HG03135 (cell line): ENCODE results near the gene AMER3.

Experiments used
- ATAC-seq: cut with Tn5 transposase; IDR thresholded peaks from one replicate; pipeline ENCODE4 v1.9.1; 2021; ENCODE audit warnings: mild to moderate bottlenecking, moderate library complexity; ENCODE audit not compliant: unreplicated experiment

Gene AMER3

DNA sequence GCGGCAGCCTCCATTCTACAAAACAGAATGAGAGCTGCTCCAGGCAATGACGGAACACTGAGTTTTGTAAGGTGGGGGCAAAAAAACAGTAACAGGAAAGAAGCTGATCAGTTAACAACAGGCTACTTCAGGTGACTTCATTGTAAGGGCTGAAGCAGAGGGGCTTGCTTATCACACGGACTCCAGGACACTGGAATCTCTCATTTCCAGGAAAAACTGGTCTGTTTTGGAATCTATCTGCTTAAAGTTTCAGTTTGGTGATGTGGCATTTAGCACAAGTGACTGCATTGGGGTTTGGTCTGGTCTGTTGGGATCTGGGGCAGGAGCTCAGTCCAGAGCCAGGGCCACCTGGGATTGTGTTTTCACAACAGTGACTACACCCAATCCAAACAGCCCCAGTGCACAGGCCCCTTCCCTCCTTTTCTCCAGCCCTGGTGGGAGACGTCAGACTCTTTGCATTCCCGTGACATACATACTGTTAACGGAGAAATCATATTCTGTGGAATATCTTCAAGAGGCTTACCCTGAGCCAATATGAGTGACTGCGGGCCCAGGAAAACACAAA is 14.1 kb downstream of the AMER3 start:
- ATAC-seq = no peak

DNA sequence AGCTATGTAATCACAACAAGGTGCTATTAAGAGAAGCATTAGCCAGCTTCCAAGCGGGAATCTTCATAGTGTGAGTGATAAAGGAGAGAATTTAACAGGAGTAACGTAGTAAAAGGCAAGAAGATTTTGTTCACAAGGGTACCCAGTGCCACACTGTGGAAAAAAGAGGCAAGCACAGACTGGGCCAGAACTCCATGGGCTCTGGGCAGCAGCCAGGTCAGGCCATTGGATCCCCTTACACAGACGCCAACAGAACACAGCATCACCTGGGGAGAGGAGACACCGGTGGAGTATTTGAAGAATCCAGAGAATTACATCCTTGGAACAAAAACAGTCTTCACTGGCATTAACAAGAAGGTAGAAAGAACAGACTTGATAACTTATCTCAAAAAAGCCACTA is 21.2 kb downstream of the AMER3 start:
- ATAC-seq = no peak

DNA sequence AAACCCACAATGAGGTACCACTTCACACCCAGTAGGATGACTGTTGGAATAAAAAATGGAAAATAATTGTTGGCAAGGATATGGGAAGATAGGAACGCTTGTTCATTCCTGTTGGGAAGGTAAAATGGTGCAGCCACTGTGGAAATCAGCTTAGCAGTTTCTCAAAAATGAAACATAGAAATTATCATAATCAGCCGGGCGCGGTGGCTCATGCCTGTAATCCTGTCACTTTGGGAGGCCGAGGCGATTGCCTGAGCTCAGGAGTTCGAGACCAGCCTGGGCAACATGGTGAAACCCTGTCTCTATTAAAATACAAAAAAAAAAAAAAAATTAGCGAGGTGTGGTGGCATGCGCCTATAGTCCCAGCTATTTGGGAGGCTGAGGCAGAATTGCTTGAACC is 23.4 kb downstream of the AMER3 start:
- no peak for ATAC-seq

DNA sequence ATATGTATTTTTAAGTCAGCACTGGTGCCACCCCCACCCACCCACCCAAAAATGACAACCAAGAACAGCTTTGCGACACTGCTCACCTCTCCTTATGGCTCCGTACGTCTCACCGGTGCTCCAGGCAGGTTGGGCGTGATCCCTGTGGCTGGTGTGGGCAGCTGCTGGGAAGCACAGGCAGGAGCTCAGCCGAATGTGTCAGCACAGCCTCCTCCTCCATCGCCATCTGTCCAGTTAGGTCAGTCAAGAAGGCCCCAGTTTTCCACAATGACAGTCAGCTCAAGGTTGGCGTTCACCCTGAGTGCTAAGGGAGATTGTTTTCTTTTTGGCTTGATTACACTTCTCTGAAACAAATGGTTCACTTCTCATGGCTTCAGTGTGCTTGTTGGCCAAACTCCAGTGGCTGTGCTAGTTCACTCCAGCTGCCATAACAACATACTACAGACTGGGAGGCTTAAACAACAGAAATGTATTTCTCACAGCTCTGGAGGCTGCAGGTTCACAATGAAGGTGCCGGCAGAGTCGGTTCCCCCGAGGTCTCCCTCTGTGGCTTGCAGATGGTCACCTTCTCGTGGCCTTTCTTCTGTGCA is 30.2 kb downstream of the AMER3 start:
- ATAC-seq = no peak

DNA sequence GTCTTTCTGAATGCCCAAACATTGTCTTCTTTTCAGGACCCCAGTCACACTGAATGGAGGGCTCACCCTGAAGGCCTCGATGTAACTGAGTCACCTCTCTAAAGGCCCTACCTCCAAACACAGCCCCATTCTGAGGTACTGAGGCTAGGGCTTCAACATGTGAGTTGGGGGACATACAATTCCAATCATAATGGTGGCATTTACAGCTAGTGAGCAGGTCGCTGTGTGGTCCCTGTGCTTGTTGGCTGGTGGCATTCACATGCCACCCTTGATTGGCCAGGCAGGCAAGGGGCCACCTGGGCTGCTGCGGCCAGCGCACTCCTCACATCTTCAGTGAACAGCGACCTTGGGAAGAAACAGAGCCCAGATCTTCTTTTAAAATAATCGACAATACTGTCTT is 30.7 kb downstream of the AMER3 start:
- ATAC-seq = no peak

DNA sequence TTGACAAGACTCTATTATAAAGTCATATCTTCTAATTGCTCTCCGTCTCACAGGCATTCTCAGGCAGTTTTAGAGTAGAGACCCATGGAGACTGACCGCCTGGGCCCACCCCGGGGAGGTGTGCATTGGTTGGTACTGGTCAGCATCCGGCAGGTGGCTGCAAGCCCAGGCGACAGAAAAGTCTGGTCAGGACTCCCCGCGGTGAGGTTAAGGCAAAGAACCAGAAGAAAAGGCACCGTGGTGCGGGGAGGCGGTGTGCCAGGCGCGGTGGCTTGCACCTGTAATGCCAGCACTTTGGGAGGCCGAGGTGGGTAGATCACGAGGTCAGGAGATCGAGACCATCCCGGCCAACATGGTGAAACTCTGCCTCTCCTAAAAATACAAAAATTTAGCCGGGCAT is 32.5 kb downstream of the AMER3 start:
- no peak for ATAC-seq

DNA sequence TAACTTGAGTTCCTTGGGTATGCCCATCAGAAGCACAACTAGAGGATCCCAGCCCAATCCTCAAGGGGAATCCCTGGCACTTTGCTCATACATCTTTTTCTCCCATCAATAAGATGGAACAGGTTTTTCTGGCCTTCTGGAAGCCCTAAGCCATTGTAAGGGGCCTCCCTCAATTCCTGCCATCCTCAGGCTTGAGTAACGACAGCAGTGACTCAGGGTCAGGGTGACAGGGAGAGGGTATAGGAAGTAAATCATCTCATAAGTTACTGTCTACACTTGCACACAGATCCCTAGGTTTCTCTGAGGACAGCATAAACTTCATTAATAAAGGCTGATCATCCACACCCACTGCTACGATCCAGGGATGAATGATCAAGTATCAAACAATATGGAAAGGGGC is 35.0 kb downstream of the AMER3 start:
- ATAC-seq = no peak

DNA sequence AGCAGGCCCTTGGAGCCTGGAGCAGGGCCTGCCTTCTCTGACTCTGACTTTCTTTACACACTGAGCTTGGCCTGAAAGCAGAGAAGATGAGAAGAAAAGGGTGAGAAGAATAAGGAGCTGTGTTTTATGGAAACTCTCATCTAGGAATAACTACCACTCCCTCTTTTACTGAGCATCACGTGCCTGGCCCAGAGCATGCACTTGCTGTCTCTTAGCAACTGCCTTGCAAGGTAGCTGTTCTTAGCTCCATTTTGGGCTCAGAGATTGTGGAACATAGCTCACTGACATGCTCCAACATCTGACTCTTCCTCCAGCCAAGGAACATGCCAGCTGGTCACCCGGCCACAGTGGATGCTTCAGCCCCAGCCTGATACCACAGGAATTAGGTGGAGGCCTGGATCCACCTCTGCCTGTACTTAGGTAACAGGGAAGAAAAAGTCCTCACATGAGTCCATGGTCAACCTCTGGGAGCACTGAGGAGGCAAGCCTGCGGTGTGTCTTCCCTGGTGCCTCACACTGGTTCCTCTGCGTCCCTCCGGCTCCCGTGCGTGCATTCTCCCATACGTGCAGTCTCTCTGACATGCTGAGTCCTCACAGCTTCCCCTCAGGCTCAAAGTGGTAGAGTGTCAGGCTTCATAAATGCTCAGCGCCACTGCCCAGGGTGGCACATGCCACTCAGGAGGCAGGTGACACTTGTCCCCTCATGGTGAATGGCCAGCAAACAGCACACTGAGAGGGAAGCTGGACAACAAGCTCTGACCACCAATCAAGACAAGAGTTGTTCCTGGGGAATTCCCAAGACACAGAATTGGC is 35.7 kb downstream of the AMER3 start:
- no peak for ATAC-seq

DNA sequence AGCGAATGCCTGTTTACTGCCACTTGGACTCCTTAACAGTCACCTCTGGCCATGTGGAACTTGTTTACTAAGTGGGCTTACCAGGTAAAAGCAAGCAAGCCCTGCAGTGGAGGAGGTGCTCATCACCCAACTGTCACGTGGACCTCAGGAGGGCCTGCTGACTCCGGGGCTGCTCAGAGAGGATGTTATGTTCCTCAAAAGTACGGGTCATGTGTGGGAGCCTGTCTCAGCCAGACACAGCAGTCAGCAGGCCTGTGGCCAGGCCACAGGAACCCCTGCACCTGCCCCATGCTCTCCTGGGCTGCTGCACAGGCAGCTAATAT is 36.2 kb downstream of the AMER3 start:
- no peak for ATAC-seq

DNA sequence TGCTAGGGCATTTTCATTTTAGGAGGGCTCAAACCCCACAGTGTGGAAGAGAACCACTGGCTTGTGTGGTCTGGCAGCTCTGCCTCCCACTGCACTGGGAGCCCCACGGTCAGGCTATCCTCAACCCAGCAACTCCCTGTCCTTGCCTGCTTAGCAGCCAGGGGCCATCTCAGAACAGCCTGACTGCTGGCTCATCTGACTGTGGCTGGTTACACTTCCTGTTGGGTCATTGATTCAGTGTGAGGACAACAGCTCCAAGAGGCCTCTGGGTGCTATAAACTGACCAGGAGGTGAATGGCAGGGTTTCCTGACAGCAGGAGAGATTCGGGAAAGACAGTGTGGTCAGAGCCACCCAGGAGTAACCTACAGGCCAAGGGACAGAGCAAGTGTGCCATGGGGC is 40.1 kb downstream of the AMER3 start:
- no peak for ATAC-seq

DNA sequence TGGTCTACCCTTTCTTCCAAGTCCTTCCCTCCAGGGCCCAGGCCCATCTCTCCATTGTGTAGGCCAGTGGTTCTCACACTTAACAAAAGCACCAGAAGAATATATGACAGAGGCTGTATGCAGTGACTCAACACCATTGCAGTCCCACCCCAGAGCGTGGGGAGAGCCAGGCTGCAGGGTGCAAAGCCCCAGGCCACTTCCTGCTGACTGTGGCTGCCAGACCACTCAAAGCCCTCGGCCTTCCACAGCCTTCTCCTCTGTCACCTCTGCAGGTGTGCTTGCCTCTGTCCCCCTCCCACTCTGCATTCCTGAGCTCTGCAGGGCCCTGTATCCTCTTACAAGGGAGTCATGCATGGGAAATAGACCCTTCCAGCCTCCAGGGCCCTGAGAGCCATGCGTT is 41.0 kb downstream of the AMER3 start:
- no peak for ATAC-seq

DNA sequence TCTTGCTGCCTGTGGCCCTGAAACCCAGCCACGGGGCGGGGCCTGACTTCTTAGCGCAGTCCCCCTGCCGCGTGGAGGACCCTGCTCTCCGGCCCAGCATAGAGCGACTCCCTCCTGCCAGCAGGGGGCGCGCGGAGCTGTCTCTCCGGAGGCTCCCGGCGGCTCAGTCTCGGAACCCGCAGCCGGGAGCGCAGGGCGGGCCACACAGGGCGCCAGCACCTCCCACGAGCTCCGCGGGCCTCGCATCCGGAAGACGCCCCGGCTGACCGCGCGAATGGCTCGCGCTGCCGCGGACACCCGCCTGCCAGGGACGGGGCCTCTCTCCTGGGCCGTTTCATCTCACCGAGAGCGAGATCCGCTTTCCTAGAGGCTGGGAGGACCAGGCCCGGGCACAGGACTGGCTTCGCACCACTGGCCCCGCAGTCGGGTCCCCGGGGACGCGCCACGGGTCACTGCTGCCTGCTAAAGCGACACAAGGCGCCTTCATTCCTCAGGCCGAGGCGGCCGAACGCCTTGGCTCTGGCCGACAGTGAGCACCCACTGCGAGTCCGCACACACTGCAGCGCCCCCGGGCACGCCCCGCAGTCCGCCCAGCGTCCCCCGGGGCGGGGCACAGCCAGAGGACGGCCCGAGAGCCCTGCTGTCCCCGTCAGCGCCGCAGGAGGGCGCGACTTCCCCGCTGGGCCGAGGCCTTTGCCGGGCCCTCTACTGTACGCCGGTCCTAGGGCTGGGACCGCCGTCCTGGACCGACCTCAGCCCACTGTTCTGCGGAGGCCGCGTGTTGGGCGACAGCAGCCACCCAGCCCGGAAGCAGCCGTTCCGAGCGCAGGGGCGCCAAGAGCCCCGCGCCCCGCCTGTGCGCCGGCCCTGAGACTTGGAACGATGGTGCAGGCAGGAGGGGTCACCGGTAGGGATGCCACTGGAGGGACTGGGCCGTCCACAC is 42.4 kb downstream of the AMER3 start:
- ATAC-seq = peak; percentile 95

DNA sequence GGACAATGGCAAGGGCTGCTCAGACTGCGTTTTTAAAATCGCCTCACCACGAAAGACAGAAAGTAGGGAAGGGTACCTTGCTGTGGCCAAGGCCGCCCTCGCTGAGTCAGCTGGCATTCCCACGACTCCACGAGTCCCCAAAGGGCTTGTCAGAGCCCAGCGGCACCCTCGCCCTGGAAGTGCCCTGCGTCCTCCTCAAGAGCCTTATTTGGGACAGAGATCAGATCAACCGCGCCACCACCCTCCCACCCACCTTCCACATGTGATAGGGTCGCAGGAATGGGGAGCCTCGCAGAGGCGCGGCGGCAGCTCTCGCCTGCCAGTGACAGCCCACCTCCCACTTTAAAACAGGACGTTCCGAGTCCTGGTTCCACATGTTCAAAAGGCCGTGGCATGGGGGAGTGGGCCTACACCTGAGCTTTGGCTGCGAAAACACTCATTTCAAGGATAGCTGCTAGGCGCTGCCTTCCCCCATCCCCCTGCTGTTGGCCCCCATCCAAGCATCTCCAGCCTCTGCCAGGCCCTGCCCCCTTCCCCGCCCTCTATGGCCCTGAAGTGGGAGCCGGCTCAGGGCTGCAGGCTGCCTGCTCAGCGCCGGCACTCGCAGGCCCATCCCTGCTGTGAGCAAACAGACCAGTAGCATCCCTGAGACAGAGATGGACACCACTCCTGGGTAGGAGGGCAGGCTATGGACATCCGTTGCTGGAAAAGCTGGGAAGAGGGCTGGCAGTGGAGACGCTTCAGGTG is 43.3 kb downstream of the AMER3 start:
- ATAC-seq = no peak

DNA sequence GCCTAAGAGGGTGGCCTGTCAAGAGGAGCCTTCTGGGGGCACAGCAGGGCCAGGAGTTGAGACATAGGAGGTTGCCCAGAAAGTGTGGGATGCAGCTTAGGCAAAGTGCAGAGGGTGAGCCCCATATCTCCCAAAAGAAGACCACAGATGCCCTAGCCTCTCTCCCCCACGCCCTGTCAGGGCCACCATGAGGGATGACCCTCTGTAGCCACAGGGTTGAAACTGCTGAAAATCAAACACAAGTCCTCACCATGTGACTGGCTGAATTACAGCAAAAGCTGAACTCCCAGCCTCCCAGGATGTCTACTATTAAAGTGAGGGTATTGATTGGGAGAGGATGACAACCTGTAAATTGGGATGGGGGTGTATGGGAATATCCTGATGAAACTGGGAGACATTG is 44.0 kb downstream of the AMER3 start:
- no peak for ATAC-seq

DNA sequence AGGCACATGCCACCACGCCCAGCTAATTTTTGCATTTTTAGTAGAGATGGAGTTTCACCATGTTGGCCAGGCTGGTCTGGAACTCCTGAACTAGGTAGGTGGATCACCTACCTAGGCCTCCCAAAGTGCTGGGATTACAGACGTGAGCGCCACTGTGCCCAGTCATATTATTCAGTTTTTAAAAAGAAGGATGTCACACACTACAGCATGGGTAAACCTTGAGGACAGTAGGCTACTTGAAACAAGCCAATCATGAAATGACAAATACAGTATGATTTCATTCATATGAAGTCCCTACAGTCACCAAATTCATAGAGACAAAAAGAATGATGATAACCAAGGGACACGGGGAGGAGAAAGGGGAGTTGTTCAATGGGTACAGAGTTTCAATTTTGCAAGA is 50.3 kb downstream of the AMER3 start:
- no peak for ATAC-seq

DNA sequence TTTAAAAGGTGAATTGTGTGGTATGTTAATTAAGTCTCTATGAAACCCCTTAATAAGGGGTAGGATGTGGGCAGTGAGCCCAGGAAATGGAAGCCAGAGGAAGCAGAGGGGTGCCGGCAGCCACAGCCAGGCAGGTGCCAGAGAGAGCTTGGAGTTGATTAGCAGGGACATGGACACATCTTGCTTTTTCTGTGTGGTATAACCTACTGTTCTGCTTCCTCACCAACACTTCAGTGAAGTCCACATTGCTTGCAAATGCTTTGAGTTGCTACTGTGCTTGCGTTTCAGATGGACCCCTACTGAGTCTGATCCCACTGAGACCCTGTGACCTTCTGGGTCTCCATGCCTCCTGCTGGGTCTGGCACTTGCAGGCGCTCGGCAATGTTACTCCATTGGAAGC is 51.0 kb downstream of the AMER3 start:
- ATAC-seq = no peak

DNA sequence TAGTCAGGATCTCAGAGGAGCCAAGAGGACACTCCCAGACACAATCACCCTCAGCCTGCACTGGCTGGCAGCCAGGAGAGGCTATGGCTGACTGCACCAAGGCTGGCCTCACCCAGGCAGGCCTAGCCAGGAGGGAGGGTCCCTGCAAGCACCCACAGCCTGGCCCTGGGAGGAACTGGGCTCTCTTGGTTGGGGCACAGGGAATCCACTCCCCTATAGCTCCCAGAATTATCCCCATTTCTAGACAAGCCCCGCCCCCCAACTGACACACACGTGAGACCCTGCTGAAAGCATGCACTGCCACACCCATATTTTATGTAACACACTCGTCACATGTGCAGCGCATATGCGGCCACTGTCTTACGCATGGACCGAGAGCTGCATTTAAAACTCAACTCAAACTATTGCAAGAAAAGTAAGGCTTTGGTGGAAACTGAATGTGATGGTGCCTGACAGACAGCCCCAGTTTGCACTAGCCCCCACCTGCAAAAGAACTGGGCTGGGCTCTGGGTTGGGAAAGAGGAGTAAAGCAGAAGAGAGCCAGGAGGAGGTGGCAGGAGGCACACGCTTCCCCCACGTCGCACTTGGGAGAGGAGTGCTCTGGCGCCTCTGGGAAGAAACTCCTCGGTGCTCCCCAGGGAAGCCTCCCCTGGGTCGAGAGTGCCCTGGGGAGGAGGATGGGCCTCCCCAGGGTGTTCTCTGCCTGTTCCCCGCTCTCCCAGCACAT is 52.5 kb downstream of the AMER3 start:
- no peak for ATAC-seq

DNA sequence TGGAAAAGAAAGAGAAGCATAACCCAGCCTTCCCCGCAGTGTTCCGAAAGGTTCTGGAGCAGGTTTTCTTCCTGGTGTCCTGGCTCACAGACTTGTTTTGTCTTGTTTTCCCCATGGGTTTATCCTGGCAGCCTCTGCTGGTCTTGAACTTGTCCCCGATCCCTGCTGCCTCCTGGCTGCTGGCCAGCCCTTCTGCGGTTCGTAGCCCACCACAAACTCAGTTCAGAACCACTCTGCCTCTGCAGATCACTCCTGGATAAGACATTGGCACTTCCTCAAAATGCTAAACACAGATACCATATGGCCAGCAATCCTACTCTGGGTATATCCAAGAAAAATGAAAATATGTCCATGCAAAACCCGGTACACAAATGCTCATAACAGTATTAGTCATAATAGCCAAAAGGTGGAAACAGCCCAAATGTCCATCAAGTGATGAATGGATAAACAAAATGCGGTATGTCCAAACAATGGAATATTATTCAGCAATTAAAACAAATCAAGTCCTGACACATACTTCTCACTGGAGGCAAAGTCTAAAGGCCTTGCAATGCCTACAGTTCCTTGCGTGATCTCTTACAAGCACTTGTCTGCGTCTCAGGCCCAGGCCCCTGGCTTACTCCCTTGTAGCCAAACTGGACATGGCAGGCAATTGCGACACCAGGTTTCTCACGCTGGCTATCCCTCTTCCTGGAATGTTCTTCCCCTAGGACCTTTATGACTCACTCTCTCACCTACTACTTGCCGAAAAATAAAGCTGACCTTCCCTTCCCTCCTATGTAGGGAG is 53.3 kb downstream of the AMER3 start:
- no peak for ATAC-seq

DNA sequence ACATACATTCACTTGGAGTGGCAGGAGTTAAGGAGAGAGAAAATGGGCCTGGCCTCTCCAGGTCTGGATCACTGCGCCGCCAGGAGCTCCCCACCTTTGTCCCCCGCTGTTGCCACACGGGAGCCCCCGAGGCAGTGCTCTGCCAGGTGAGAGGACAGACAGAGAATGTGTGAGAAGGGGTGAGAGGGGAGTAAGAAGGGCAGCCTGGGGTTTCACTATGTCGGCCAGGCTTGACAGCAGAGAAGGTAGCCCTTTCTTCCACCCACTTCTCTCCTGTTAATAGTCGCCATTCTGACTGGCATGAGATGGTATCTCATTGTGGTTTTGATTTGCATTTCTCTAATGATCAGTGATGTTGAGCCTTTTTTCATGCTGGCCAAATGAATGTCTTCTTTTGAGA is 55.1 kb downstream of the AMER3 start:
- ATAC-seq = no peak
